ENCODE results near the gene DDO.

DDO gene

GRCh38 chr6:110364364-110365105 lies 50.8 kb downstream of the DDO start:
- no peaks in the 10 kb centered on the region for H4K20me1 ChIP-seq (ENCODE audit: low read depth, low read length)
- H3K79me2 ChIP-seq (ENCODE audit: insufficient read depth, low read length), result no peaks in the 10 kb centered on the region
- H3K4me3 ChIP-seq (ENCODE audit: insufficient read depth, low read length, poor library complexity, severe bottlenecking), result no peak overlapping the region
- no peak overlapping the region for H3K4me2 ChIP-seq (ENCODE audit: low read depth, low read length, poor library complexity, severe bottlenecking)
- H3K27ac ChIP-seq (ENCODE audit: low read depth, low read length), result no peak overlapping the region
- TF ChIP-seq EZH2phosphoT487 (conservative IDR thresholded peaks at IDR 0.05; ENCODE audit: low read length) (no peak), CTCF (IDR thresholded peaks at IDR 0.05; ENCODE audit: insufficient read depth, low read length, poor library complexity, severe bottlenecking) (no peak)
- no peaks in the 10 kb centered on the region for H3K9me3 ChIP-seq (ENCODE audit: insufficient read depth, low read length)
- H3K9me2 ChIP-seq (replicated peaks; ENCODE audit: insufficient read depth, low read length), result no peaks in the 10 kb centered on the region
- H3K9ac ChIP-seq (ENCODE audit: low read length), result no peak overlapping the region
- H3K27me3 ChIP-seq (ENCODE audit: low read length), result no peaks in the 10 kb centered on the region
- no peaks in the 10 kb centered on the region for H3K36me3 ChIP-seq (ENCODE audit: low read length)
- no peak overlapping the region for H2AFZ ChIP-seq (ENCODE audit: low read depth, low read length, severe bottlenecking)
- no peaks in the 10 kb centered on the region for H3F3A ChIP-seq (ENCODE audit: insufficient read depth)

GRCh38 chr6:110363748-110364147 lies 51.6 kb downstream of the DDO start:
- Histone ChIP-seq H3K79me2 (ENCODE audit: insufficient read depth, low read length) (no peaks in the 10 kb centered on the region), H3K9ac (ENCODE audit: low read length) (no peak overlapping the region), H3K9me2 (replicated peaks; ENCODE audit: insufficient read depth, low read length) (no peaks in the 10 kb centered on the region), H3K4me2 (ENCODE audit: low read depth, low read length, poor library complexity, severe bottlenecking) (no peak overlapping the region), H3K27me3 (ENCODE audit: low read length) (no peaks in the 10 kb centered on the region), H3K9me3 (ENCODE audit: insufficient read depth, low read length) (no peaks in the 10 kb centered on the region), H3F3A (ENCODE audit: insufficient read depth) (no peaks in the 10 kb centered on the region), H2AFZ (ENCODE audit: low read depth, low read length, severe bottlenecking) (no peak overlapping the region), H3K4me3 (ENCODE audit: insufficient read depth, low read length, poor library complexity, severe bottlenecking) (no peak overlapping the region), H3K36me3 (ENCODE audit: low read length) (no peaks in the 10 kb centered on the region), H3K27ac (ENCODE audit: low read depth, low read length) (no peak overlapping the region), H4K20me1 (ENCODE audit: low read depth, low read length) (no peaks in the 10 kb centered on the region)
- TF ChIP-seq CTCF (IDR thresholded peaks at IDR 0.05; ENCODE audit: insufficient read depth, low read length, poor library complexity, severe bottlenecking) (no peak), EZH2phosphoT487 (conservative IDR thresholded peaks at IDR 0.05; ENCODE audit: low read length) (no peak)

GRCh38 chr6:110360676-110361075 lies 54.7 kb downstream of the DDO start:
- no peaks in the 10 kb centered on the region for H3F3A ChIP-seq (ENCODE audit: insufficient read depth)
- no peak overlapping the region for H3K27ac ChIP-seq (ENCODE audit: low read depth, low read length)
- no peaks in the 10 kb centered on the region for H3K27me3 ChIP-seq (ENCODE audit: low read length)
- no peak for TF ChIP-seq CTCF (IDR thresholded peaks at IDR 0.05; ENCODE audit: insufficient read depth, low read length, poor library complexity, severe bottlenecking)
- TF ChIP-seq EZH2phosphoT487 (conservative IDR thresholded peaks at IDR 0.05; ENCODE audit: low read length), result no peak
- no peaks in the 10 kb centered on the region for H3K36me3 ChIP-seq (ENCODE audit: low read length)
- no peak overlapping the region for H3K9ac ChIP-seq (ENCODE audit: low read length)
- H3K9me3 ChIP-seq (ENCODE audit: insufficient read depth, low read length), result no peaks in the 10 kb centered on the region
- no peaks in the 10 kb centered on the region for H3K9me2 ChIP-seq (replicated peaks; ENCODE audit: insufficient read depth, low read length)
- no peak overlapping the region for H3K4me3 ChIP-seq (ENCODE audit: insufficient read depth, low read length, poor library complexity, severe bottlenecking)
- no peak overlapping the region for H3K4me2 ChIP-seq (ENCODE audit: low read depth, low read length, poor library complexity, severe bottlenecking)
- H2AFZ ChIP-seq (ENCODE audit: low read depth, low read length, severe bottlenecking), result no peak overlapping the region
- H4K20me1 ChIP-seq (ENCODE audit: low read depth, low read length), result no peaks in the 10 kb centered on the region
- H3K79me2 ChIP-seq (ENCODE audit: insufficient read depth, low read length), result no peaks in the 10 kb centered on the region
